Activated gamma-delta T cell treated with Interleukin-2 at 50 U/mL for 16 hours (primary cell): ENCODE results near the gene DPH5.

Experiments used
- DNase-seq: peaks from one replicate; pipeline ENCODE4 v3.0.0-alpha.2; 2020

The DPH5 gene

GRCh38 chr1:101030881-101031280 is 5.3 kb upstream of the DPH5 start:
- no peak for DNase-seq

GRCh38 chr1:101029184-101029583 is 3.6 kb upstream of the DPH5 start:
- DNase-seq = no peak

GRCh38 chr1:101028466-101028865 is 2.9 kb upstream of the DPH5 start:
- DNase-seq = no peak

- no peak for DNase-seq
Measured at GRCh38 chr1:101027194-101027772, 1.7 kb upstream of the DPH5 start.

GRCh38 chr1:101026430-101026788 is 825 bp upstream of the DPH5 start:
- no peak for DNase-seq

- no peak for DNase-seq
Measured at GRCh38 chr1:101025283-101025656, 314 bp downstream of the DPH5 start.

- no peak for DNase-seq
Measured at GRCh38 chr1:101022294-101022693, 3.3 kb downstream of the DPH5 start.

GRCh38 chr1:101017448-101017847 is 8.1 kb downstream of the DPH5 start:
- no peak for DNase-seq

- DNase-seq = no peak
Measured at GRCh38 chr1:101013776-101014175, 11.8 kb downstream of the DPH5 start.

GRCh38 chr1:101008229-101008834 is 17.3 kb downstream of the DPH5 start:
- DNase-seq = no peak

- DNase-seq = no peak
Measured at GRCh38 chr1:101006553-101006952, 19.0 kb downstream of the DPH5 start.

GRCh38 chr1:101005871-101006270 is 19.7 kb downstream of the DPH5 start:
- no peak for DNase-seq

GRCh38 chr1:101005183-101005582 is 20.4 kb downstream of the DPH5 start:
- DNase-seq = no peak

- DNase-seq = no peak
Measured at GRCh38 chr1:101004670-101005069, 20.9 kb downstream of the DPH5 start.

GRCh38 chr1:101004061-101004460 is 21.5 kb downstream of the DPH5 start:
- DNase-seq = no peak

- no peak for DNase-seq
Measured at GRCh38 chr1:101003012-101003650, 22.5 kb downstream of the DPH5 start.

GRCh38 chr1:101002551-101002950 is 23.0 kb downstream of the DPH5 start:
- no peak for DNase-seq

- no peak for DNase-seq
Measured at GRCh38 chr1:101000131-101000873, 25.3 kb downstream of the DPH5 start.

GRCh38 chr1:100998426-100998825 is 27.2 kb downstream of the DPH5 start:
- DNase-seq = no peak

- no peak for DNase-seq
Measured at GRCh38 chr1:100995198-100995988, 30.2 kb downstream of the DPH5 start.

- no peak for DNase-seq
Measured at GRCh38 chr1:100989306-100990077, 36.1 kb downstream of the DPH5 start.

GRCh38 chr1:100988121-100988520 is 37.5 kb downstream of the DPH5 start:
- DNase-seq = no peak
